ENCODE data around the gene TWSG1. TPM values are rescaled to one million over a fixed set of nuclear protein-coding genes. Genes with fewer than 3 reads are reported as not detected.

Gene TWSG1
- total RNA-seq, 1 donor from 2014 or later, result 25.8 TPM

GRCh38 chr18:9293948-9294347, 40.6 kb upstream of the TWSG1 start:
- no peak for DNase-seq (ENCODE audit: low read depth)
- no peak for TF ChIP-seq CTCF (IDR thresholded peaks at IDR 0.05; ENCODE audit: insufficient read depth, low read length, severe bottlenecking)
- FAIRE-seq, result no peak
- Histone ChIP-seq H3K36me3 (ENCODE audit: control insufficient read depth, insufficient read depth, low read length) (no peaks in the 10 kb centered on the region), H3K27me3 (ENCODE audit: control insufficient read depth, insufficient read depth, low read length) (no peaks in the 10 kb centered on the region), H3K4me3 (ENCODE audit: low read depth, low read length) (no peak overlapping the region)

- FAIRE-seq, result no peak
- H3K27me3 ChIP-seq (ENCODE audit: control insufficient read depth, insufficient read depth, low read length), result no peaks in the 10 kb centered on the region
- H3K4me3 ChIP-seq (ENCODE audit: low read depth, low read length), result no peak overlapping the region
- no peak for DNase-seq (ENCODE audit: low read depth)
- TF ChIP-seq CTCF (IDR thresholded peaks at IDR 0.05; ENCODE audit: insufficient read depth, low read length, severe bottlenecking), result no peak
- H3K36me3 ChIP-seq (ENCODE audit: control insufficient read depth, insufficient read depth, low read length), result no peaks in the 10 kb centered on the region
Measured at GRCh38 chr18:9296233-9297006, 38.2 kb upstream of the TWSG1 start.

GRCh38 chr18:9297007-9297393, 37.6 kb upstream of the TWSG1 start:
- Histone ChIP-seq H3K36me3 (ENCODE audit: control insufficient read depth, insufficient read depth, low read length) (no peaks in the 10 kb centered on the region), H3K27me3 (ENCODE audit: control insufficient read depth, insufficient read depth, low read length) (no peaks in the 10 kb centered on the region), H3K4me3 (ENCODE audit: low read depth, low read length) (no peak overlapping the region)
- no peak for TF ChIP-seq CTCF (IDR thresholded peaks at IDR 0.05; ENCODE audit: insufficient read depth, low read length, severe bottlenecking)
- FAIRE-seq (no peak), DNase-seq (ENCODE audit: low read depth) (no peak)

GRCh38 chr18:9304388-9305070, 30.0 kb upstream of the TWSG1 start:
- H3K36me3 ChIP-seq (ENCODE audit: control insufficient read depth, insufficient read depth, low read length), result no peaks in the 10 kb centered on the region
- no peak overlapping the region for H3K4me3 ChIP-seq (ENCODE audit: low read depth, low read length)
- TF ChIP-seq CTCF (IDR thresholded peaks at IDR 0.05; ENCODE audit: insufficient read depth, low read length, severe bottlenecking), result no peak
- no peaks in the 10 kb centered on the region for H3K27me3 ChIP-seq (ENCODE audit: control insufficient read depth, insufficient read depth, low read length)
- FAIRE-seq (no peak), DNase-seq (ENCODE audit: low read depth) (no peak)

- DNase-seq (ENCODE audit: low read depth) (no peak), FAIRE-seq (no peak)
- no peaks in the 10 kb centered on the region for H3K36me3 ChIP-seq (ENCODE audit: control insufficient read depth, insufficient read depth, low read length)
- TF ChIP-seq CTCF (IDR thresholded peaks at IDR 0.05; ENCODE audit: insufficient read depth, low read length, severe bottlenecking), result no peak
- H3K27me3 ChIP-seq (ENCODE audit: control insufficient read depth, insufficient read depth, low read length), result no peaks in the 10 kb centered on the region
- H3K4me3 ChIP-seq (ENCODE audit: low read depth, low read length), result no peak overlapping the region
Measured at GRCh38 chr18:9319333-9319732, 15.2 kb upstream of the TWSG1 start.
